ENCODE measurements around the gene SESTD1. TPM values are rescaled to one million over a fixed set of nuclear protein-coding genes. Genes with fewer than 3 reads are reported as not detected.

The SESTD1 gene
- total RNA-seq, 1 experiment from 2014 or later: 26.6 TPM

DNA sequence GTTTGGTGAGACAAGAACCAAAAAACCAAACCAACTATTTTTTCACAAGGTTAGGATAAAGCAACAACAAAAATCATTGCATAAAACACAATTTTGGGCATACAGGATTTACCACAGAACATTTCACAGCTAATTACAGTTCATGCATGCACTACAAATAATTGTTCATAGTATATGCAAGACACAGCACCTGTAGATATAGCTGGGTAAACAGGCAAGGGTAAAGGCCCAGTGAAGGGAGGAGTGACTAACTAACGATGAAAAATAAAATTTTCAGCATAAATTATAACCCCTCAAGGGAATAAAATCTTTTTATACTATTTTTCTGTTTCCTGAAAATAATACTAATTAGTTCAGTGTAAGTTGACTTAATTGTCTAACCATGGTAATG, 141.4 kb downstream of the SESTD1 start:
- RAD21 ChIA-PET (ENCODE audit: low non-redundant PET in 1 of 2, low total read pairs in 2 of 2, uncharacterized antibody in 2 of 2, unreplicated experiment in 2 of 2): no interaction called here
- no peak overlapping the region for H3K27ac ChIP-seq (ENCODE audit: low read depth, low read length)
- H3K4me2 ChIP-seq (ENCODE audit: low read length): no peak overlapping the region
- no peak for ATAC-seq
- no peaks in the 10 kb centered on the region for H4K20me1 ChIP-seq (ENCODE audit: insufficient read depth)
- no peaks in the 10 kb centered on the region for H3K4me1 ChIP-seq (ENCODE audit: control insufficient read depth in 1 of 2, insufficient read depth in 2 of 2, low read length in 2 of 2)
- no peak overlapping the region for H2AFZ ChIP-seq (ENCODE audit: low read depth, low read length, poor library complexity, severe bottlenecking)
- no peaks in the 10 kb centered on the region for H3K79me2 ChIP-seq (ENCODE audit: insufficient read depth, low read length)
- H3K9ac ChIP-seq (ENCODE audit: low read length): no peak overlapping the region
- POLR2A ChIA-PET: no interaction called here
- no peaks in the 10 kb centered on the region for H3K9me2 ChIP-seq (ENCODE audit: insufficient read depth)
- no peaks in the 10 kb centered on the region for H3K9me3 ChIP-seq (ENCODE audit: control insufficient read depth in 1 of 2, insufficient read depth in 1 of 2, low read depth in 1 of 2, low read length in 2 of 2)
- intact Hi-C loops (cut with micrococcal nuclease): loop anchor here (10.0 kb wide), 1 partner anchor 358 kb away; no protein-coding TSS in a partner anchor
- BruUV-seq (replicated peaks): no TSS peak
- H3K4me3 ChIP-seq (replicated peaks in 1 of 2; ENCODE audit: low read depth in 1 of 2, low read length in 2 of 2): no peak overlapping the region
- 0 out of 4 replicates have a peak, but pooled peaks cover 0 to 3% of the 10 kb centered on the region in 2 experiments for H3K36me3 ChIP-seq (ENCODE audit: control insufficient read depth in 1 of 2, insufficient read depth in 2 of 2, low read length in 2 of 2)
- TF ChIP-seq RAD21 (IDR thresholded peaks at IDR 0.05; ENCODE audit: low read depth): no peak
- no peak for TF ChIP-seq EZH2phosphoT487 (IDR thresholded peaks at IDR 0.05; ENCODE audit: borderline replicate concordance)
- TF ChIP-seq CBX3 (IDR thresholded peaks at IDR 0.05; ENCODE audit: low read depth): no peak
- TF ChIP-seq, protein P1, sequence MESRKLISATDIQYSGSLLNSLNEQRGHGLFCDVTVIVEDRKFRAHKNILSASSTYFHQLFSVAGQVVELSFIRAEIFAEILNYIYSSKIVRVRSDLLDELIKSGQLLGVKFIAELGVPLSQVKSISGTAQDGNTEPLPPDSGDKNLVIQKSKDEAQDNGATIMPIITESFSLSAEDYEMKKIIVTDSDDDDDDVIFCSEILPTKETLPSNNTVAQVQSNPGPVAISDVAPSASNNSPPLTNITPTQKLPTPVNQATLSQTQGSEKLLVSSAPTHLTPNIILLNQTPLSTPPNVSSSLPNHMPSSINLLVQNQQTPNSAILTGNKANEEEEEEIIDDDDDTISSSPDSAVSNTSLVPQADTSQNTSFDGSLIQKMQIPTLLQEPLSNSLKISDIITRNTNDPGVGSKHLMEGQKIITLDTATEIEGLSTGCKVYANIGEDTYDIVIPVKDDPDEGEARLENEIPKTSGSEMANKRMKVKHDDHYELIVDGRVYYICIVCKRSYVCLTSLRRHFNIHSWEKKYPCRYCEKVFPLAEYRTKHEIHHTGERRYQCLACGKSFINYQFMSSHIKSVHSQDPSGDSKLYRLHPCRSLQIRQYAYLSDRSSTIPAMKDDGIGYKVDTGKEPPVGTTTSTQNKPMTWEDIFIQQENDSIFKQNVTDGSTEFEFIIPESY (IDR thresholded peaks at IDR 0.05; ENCODE audit: extremely low read depth, insufficient replicate concordance, low read length): no peak
- TF ChIP-seq, protein P2, sequence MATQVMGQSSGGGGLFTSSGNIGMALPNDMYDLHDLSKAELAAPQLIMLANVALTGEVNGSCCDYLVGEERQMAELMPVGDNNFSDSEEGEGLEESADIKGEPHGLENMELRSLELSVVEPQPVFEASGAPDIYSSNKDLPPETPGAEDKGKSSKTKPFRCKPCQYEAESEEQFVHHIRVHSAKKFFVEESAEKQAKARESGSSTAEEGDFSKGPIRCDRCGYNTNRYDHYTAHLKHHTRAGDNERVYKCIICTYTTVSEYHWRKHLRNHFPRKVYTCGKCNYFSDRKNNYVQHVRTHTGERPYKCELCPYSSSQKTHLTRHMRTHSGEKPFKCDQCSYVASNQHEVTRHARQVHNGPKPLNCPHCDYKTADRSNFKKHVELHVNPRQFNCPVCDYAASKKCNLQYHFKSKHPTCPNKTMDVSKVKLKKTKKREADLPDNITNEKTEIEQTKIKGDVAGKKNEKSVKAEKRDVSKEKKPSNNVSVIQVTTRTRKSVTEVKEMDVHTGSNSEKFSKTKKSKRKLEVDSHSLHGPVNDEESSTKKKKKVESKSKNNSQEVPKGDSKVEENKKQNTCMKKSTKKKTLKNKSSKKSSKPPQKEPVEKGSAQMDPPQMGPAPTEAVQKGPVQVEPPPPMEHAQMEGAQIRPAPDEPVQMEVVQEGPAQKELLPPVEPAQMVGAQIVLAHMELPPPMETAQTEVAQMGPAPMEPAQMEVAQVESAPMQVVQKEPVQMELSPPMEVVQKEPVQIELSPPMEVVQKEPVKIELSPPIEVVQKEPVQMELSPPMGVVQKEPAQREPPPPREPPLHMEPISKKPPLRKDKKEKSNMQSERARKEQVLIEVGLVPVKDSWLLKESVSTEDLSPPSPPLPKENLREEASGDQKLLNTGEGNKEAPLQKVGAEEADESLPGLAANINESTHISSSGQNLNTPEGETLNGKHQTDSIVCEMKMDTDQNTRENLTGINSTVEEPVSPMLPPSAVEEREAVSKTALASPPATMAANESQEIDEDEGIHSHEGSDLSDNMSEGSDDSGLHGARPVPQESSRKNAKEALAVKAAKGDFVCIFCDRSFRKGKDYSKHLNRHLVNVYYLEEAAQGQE (IDR thresholded peaks at IDR 0.05; ENCODE audit: low read depth): no peak
- TF ChIP-seq, protein P3, sequence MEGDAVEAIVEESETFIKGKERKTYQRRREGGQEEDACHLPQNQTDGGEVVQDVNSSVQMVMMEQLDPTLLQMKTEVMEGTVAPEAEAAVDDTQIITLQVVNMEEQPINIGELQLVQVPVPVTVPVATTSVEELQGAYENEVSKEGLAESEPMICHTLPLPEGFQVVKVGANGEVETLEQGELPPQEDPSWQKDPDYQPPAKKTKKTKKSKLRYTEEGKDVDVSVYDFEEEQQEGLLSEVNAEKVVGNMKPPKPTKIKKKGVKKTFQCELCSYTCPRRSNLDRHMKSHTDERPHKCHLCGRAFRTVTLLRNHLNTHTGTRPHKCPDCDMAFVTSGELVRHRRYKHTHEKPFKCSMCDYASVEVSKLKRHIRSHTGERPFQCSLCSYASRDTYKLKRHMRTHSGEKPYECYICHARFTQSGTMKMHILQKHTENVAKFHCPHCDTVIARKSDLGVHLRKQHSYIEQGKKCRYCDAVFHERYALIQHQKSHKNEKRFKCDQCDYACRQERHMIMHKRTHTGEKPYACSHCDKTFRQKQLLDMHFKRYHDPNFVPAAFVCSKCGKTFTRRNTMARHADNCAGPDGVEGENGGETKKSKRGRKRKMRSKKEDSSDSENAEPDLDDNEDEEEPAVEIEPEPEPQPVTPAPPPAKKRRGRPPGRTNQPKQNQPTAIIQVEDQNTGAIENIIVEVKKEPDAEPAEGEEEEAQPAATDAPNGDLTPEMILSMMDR (IDR thresholded peaks at IDR 0.05 in 2 of 3, conservative IDR thresholded peaks at IDR 0.05 in 1 of 3; ENCODE audit: borderline replicate concordance in 1 of 3, insufficient read depth in 1 of 3, low read depth in 2 of 3, low read length in 2 of 3): no peak
- TF ChIP-seq SIN3A (IDR thresholded peaks at IDR 0.05; ENCODE audit: low read depth): no peak
- no peak for TF ChIP-seq POLR2AphosphoS5 (IDR thresholded peaks at IDR 0.05; ENCODE audit: low read depth, low read length)
- TF ChIP-seq, protein P4, sequence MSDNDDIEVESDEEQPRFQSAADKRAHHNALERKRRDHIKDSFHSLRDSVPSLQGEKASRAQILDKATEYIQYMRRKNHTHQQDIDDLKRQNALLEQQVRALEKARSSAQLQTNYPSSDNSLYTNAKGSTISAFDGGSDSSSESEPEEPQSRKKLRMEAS (IDR thresholded peaks at IDR 0.05): no peak
- TF ChIP-seq YY1 (IDR thresholded peaks at IDR 0.05; ENCODE audit: extremely low read depth, insufficient replicate concordance, low read depth, low read length): no peak
- TF ChIP-seq ELF1 (IDR thresholded peaks at IDR 0.05; ENCODE audit: borderline replicate concordance, low read depth): no peak
- no peak for TF ChIP-seq ZFX (IDR thresholded peaks at IDR 0.05)
- no peak for TF ChIP-seq EZH2 (IDR thresholded peaks at IDR 0.05)
- no peak for TF ChIP-seq POLR2A (IDR thresholded peaks at IDR 0.05; ENCODE audit: borderline replicate concordance, extremely low read depth, insufficient read depth, insufficient read length)
- no peak for DNase-seq (ENCODE audit: low read depth, low spot score)
- CTCF ChIA-PET: no interaction called here
- no peaks in the 10 kb centered on the region for H3K27me3 ChIP-seq (ENCODE audit: insufficient read depth, low read length)

Data from HCT116 (cell line).